Activated CD8-positive, alpha-beta memory T cell treated with anti-CD3 and anti-CD28 coated beads, Interleukin-2, amount 50 U/mL, for 1 hour (primary cell): Measurements from ENCODE around the gene EXOC4.
"Not testable (repeated sequence)": the region's sequence is repeated elsewhere in the genome, so short reads cannot be mapped to it uniquely, and the experiment has no call there.

ENCODE experiments used
- DNase-seq: peaks from one replicate; pipeline ENCODE4 v3.0.0-alpha.2; 2020; ENCODE audit errors: extremely low read depth

EXOC4 gene

GRCh38 chr7:133978502-133979295 is 725.8 kb downstream of the EXOC4 start:
- DNase-seq: no peak

DNA sequence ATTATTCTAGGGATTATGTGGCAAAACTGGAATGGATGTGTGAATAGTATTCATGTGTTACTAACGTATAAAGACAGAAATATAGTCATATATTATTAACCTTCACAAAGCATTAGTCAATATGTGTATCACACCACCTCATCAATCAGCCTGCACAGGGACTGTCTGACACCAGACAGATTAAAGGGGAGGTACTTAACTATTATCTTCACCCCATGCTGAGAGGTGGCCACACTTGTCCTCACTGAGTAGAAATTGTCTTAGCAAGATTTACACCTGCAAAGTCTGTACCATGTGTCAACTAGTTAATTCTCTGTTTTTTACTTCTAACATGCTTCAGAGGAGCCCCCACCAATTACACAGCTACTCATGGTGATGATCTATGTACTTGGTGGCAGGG is 727.9 kb downstream of the EXOC4 start:
- no peak for DNase-seq

- no peak for DNase-seq
These were observed 731.0 kb downstream of the EXOC4 start for GRCh38 chr7:133983685-133984419.

GRCh38 chr7:133985300-133985699 is 732.4 kb downstream of the EXOC4 start:
- DNase-seq: no peak

DNA sequence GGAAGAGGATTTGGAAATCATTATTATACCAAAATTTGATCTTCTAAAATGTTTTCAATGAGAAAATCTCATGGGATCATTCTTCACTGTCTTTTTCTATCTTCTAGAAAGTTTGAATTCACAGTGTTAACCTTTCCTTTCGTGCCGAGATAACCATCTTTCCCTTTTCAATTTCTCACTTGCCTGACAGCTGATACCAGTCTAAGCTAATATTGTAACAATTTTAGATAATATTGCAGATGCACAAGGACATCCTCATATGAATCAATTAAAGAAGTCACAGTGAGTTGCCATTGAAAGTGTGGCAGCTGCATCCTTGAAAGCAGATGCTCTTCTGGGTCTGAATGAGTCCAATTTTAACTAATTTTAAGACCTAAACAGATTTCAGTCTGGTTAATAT is 734.7 kb downstream of the EXOC4 start:
- DNase-seq: no peak

- DNase-seq: no peak
These were observed 740.7 kb downstream of the EXOC4 start for GRCh38 chr7:133993547-133993946.

- not testable (repeated sequence) for DNase-seq
These were observed 741.2 kb downstream of the EXOC4 start for GRCh38 chr7:133994100-133994499.

- DNase-seq: no peak
These were observed 744.6 kb downstream of the EXOC4 start for GRCh38 chr7:133997463-133997862.

- no peak for DNase-seq
These were observed 746.3 kb downstream of the EXOC4 start for GRCh38 chr7:133999178-133999577.

GRCh38 chr7:134004829-134005505 is 752.1 kb downstream of the EXOC4 start:
- DNase-seq: no peak

GRCh38 chr7:134009314-134010110 is 756.6 kb downstream of the EXOC4 start:
- no peak for DNase-seq

DNA sequence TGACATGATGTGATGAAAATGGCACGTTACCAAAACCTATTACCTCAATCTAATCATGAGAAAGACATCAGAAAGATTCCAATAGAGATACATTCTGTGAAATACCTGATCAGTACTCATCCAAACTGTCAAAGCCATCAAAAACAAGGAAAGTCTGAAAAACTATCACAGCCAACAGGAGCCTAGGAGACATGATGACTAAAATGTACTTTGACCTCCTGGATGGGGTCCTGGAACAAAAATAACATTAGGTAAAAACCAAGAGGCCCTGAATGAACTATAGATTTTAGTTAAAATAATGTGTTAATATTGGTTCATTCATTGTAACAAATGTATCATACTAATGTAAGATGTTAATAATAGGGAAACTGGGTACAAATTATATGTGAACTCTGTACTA is 760.4 kb downstream of the EXOC4 start:
- DNase-seq: no peak

DNA sequence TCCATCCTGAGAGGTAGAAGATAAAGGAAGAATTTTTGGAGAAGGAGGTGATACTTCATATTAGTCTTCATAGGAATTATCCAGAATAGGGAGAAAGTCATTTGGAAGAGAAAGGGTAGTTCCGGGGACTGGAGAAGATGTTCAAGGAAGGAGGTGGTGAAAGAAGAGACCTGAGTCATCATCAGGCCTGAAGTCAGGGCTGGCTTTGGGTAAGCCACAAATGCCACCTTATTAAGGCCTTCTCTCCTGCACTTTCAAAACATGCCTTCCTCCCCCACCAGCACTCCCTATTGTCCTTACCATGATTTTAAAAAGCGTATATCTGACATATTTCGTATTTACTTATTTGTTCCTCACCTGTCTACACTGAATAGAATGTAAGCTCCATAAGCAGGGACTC is 762.1 kb downstream of the EXOC4 start:
- no peak for DNase-seq

GRCh38 chr7:134016223-134016941 is 763.5 kb downstream of the EXOC4 start:
- no peak for DNase-seq

DNA sequence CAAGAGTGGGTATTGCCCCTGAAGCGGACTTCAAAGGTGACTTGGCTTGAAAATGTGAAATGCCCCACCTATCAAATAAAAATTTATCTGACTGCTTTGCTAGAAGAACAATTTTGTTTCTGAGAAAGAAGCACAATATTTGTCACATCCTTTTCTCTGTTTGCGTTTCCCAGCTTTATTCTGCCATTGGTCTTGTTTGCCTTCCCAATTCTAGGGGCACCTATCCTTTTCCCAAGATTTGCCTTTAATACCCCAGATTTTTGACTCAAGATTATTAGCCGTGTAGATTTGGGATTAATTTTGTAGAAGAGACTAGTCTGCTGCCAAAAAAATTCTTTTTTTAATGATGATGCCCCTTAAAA is 764.0 kb downstream of the EXOC4 start:
- DNase-seq: no peak

DNA sequence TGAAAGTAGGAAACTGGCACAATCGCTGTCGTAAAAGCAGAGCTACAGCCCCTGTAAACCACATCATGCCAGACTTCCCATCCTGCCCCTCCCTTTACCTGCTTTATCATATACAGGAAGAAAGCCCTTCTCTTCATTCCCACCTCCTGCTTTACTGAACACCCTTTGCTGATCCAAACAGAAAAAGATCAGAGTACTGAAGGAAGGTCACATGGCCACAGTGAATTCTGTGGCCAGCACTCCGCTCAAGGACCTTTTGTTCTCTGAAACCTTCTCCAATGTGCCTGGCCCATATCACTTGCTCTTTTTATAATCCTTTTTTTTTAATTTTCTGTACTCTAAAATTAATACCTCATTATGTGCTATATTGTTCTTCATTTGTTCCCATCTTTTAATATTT is 765.4 kb downstream of the EXOC4 start:
- no peak for DNase-seq

- DNase-seq: no peak
These were observed 766.4 kb downstream of the EXOC4 start for GRCh38 chr7:134019251-134019650.

DNA sequence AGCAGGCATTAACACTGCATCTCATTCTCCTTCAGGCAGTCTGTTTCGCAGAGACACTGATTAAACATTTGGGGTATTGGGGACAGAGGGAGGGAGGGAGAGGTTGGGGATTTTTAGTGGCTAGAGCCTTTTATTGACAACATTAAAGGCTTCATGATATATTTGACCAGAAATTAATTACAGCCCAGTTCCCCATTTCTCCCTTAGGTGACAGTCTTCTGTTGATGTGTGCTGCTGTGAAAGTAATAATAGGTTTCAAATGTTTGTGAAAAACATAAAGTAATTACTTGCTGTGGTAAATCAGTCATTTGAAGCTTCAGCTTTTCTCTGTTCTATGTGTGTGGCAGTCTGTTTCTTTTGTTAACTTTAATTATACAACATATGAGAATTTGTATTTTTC is 769.0 kb downstream of the EXOC4 start:
- DNase-seq: no peak

GRCh38 chr7:134022286-134022911 is 769.5 kb downstream of the EXOC4 start:
- no peak for DNase-seq

GRCh38 chr7:134024739-134025138 is 771.9 kb downstream of the EXOC4 start:
- no peak for DNase-seq

GRCh38 chr7:134028853-134029252 is 776.0 kb downstream of the EXOC4 start:
- DNase-seq: no peak
